WTC11 (cell line): ENCODE measurements around the gene FLT3. TPM values are rescaled to one million over a fixed set of nuclear protein-coding genes. Genes with fewer than 3 reads are reported as not detected.

ENCODE experiments used
- ATAC-seq: fragments of 200-7000 bp; cut with Tn5 transposase; 2 replicates; pipeline ENCODE4 v1.10.0; 2021; ENCODE audit warnings: mild to moderate bottlenecking, moderate library complexity
- CTCF ChIA-PET: fragments of 300-600 bp; sonication (Branson Sonifier 250); formaldehyde crosslinking; loops from one replicate; lab custom pipeline; 2021; ENCODE audit warnings: antibody characterized with exemption; lab: Charles Lee
- POLR2A ChIA-PET: fragments of 350-600 bp; sonication (Branson Sonifier 250); formaldehyde crosslinking; loops from one replicate; lab custom pipeline; 2021; ENCODE audit warnings: antibody characterized with exemption; lab: Charles Lee
- DNase-seq: peaks from one replicate; pipeline ENCODE4 v3.0.0; 2021; ENCODE audit warnings: low spot score
- H3K27ac Mint-ChIP-seq: 2 replicates; pipeline ENCODE4 v1.8.0; 2021; ENCODE audit warnings: mixed read lengths
- H3K27me3 Mint-ChIP-seq: 2 replicates; pipeline ENCODE4 v1.8.0; 2021; ENCODE audit warnings: low read depth, mild to moderate bottlenecking, moderate library complexity, mixed read lengths
- H3K36me3 Mint-ChIP-seq: 2 replicates; pipeline ENCODE4 v1.8.0; 2021; ENCODE audit warnings: mixed read lengths
- H3K4me1 Mint-ChIP-seq: 2 replicates; pipeline ENCODE4 v1.8.0; 2022; ENCODE audit warnings: mixed read lengths
- H3K4me3 Mint-ChIP-seq: 2 replicates; pipeline ENCODE4 v1.8.0; 2021; ENCODE audit warnings: mild to moderate bottlenecking, moderate library complexity, mixed read lengths
- H3K9me3 Mint-ChIP-seq: 2 replicates; pipeline ENCODE4 v1.8.0; 2021; ENCODE audit warnings: mixed read lengths
- CREM ChIP-seq: sonication (generic); formaldehyde crosslinking; IDR thresholded peaks from 2 replicates; pipeline ENCODE4 v1.8.1; 2022; ENCODE audit warnings: mild to moderate bottlenecking, missing genetic modification reagents, moderate library complexity
- FOXK1 ChIP-seq: sonication (generic); formaldehyde crosslinking; IDR thresholded peaks from 2 replicates; pipeline ENCODE4 v1.8.0; 2022; ENCODE audit warnings: mild to moderate bottlenecking, moderate library complexity, missing genetic modification reagents
- FOXP1 ChIP-seq: sonication (generic); formaldehyde crosslinking; IDR thresholded peaks from 2 replicates; pipeline ENCODE4 v1.8.0; 2022; ENCODE audit warnings: missing genetic modification reagents, mild to moderate bottlenecking, moderate library complexity, borderline replicate concordance
- GTF2I ChIP-seq: fragments of 250-450 bp; sonication (Bioruptor Pico); conservative IDR thresholded peaks from 2 replicates; pipeline ENCODE4 v1.4.0; 2021; ENCODE audit warnings: mild to moderate bottlenecking
- MXD4 ChIP-seq: fragments of 250-450 bp; sonication (Bioruptor Pico); IDR thresholded peaks from 2 replicates; pipeline ENCODE4 v1.8.0; 2021; ENCODE audit warnings: mild to moderate bottlenecking, moderate library complexity, borderline replicate concordance
- NFATC4 ChIP-seq: fragments of 250-450 bp; sonication (Bioruptor Pico); IDR thresholded peaks from 2 replicates; pipeline ENCODE4 v1.9.0; 2021; ENCODE audit warnings: mild to moderate bottlenecking
- NR3C1 ChIP-seq: sonication (generic); formaldehyde crosslinking; conservative IDR thresholded peaks from 2 replicates; pipeline ENCODE4 v1.8.1; 2023; ENCODE audit warnings: low read depth, mild to moderate bottlenecking, missing genetic modification reagents
- PRRX2 ChIP-seq: fragments of 250-450 bp; sonication (Bioruptor Pico); IDR thresholded peaks from 2 replicates; pipeline ENCODE4 v1.8.0; 2021; ENCODE audit warnings: mild to moderate bottlenecking
- total RNA-seq: library from RNA; stranded (reverse); gene quantifications from 3 replicates; pipeline ENCODE4 v1.2.3, GENCODE V29; 2021
- TF ChIP-seq, protein P1 (sequence below): sonication (generic); formaldehyde crosslinking; IDR thresholded peaks from 2 replicates; pipeline ENCODE4 v1.8.0; 2022; ENCODE audit warnings: mild to moderate bottlenecking, missing genetic modification reagents
- TF ChIP-seq, protein P2 (sequence below): sonication (generic); formaldehyde crosslinking; IDR thresholded peaks from 2 replicates; pipeline ENCODE4 v1.8.0; 2022; ENCODE audit warnings: mild to moderate bottlenecking, missing genetic modification reagents
- TF ChIP-seq, protein P3 (sequence below): fragments of 250-450 bp; sonication (Bioruptor Pico); conservative IDR thresholded peaks from 2 replicates; pipeline ENCODE4 v1.9.0; 2021; ENCODE audit warnings: mild to moderate bottlenecking
- TF ChIP-seq, protein P4 (sequence below): sonication (generic); formaldehyde crosslinking; IDR thresholded peaks from 2 replicates; pipeline ENCODE4 v1.8.0; 2023; ENCODE audit warnings: missing genetic modification reagents, mild to moderate bottlenecking, borderline replicate concordance
- TF ChIP-seq, protein P5 (sequence below): sonication (generic); formaldehyde crosslinking; conservative IDR thresholded peaks from 2 replicates; pipeline ENCODE4 v1.8.1; 2022; ENCODE audit warnings: mild to moderate bottlenecking, missing genetic modification reagents
- TF ChIP-seq, protein P6 (sequence below): sonication (generic); formaldehyde crosslinking; IDR thresholded peaks from 2 replicates; pipeline ENCODE4 v1.8.1; 2023; ENCODE audit warnings: mild to moderate bottlenecking, missing genetic modification reagents, moderate library complexity

Gene FLT3
- total RNA-seq, 1 experiment from 2014 or later: 0.15 TPM

DNA sequence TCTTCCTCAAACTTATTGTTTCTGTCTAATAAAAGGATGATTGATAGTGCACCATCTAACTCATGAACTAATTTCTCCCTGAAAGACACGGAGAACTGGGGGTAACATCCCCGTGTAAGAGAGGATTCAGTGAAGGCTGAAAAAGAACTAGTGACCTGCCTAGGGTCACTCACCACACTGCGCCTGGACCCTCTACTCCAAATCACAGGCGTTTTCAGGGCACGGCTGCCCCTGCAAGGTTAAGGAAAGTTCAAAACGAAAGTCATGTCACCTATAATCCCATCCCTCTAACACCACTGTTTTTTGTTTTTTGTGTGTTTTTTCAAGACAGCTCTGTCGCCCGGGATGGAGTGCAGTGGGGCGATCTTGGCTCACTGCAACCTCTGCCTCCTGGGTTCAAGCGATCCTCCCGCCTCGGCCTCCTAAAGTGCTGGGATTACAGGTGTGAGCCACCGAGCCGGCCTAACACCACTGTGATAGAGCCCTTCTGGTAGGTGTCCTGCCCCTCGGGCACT, 120.6 kb downstream of the FLT3 start:
- CTCF ChIA-PET: interaction anchor here (0.7 to 12.5 kb wide), 3 partner anchors 19 to 152 kb away, joined by 3 to 134 read pairs (median 24); no protein-coding TSS in a partner anchor
- no peak for DNase-seq
- POLR2A ChIA-PET: no interaction called here
- TF ChIP-seq, protein P1, sequence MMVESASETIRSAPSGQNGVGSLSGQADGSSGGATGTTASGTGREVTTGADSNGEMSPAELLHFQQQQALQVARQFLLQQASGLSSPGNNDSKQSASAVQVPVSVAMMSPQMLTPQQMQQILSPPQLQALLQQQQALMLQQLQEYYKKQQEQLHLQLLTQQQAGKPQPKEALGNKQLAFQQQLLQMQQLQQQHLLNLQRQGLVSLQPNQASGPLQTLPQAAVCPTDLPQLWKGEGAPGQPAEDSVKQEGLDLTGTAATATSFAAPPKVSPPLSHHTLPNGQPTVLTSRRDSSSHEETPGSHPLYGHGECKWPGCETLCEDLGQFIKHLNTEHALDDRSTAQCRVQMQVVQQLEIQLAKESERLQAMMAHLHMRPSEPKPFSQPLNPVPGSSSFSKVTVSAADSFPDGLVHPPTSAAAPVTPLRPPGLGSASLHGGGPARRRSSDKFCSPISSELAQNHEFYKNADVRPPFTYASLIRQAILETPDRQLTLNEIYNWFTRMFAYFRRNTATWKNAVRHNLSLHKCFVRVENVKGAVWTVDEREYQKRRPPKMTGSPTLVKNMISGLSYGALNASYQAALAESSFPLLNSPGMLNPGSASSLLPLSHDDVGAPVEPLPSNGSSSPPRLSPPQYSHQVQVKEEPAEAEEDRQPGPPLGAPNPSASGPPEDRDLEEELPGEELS: no peak
- TF ChIP-seq CREM (CRISPR knock-in tag) (no peak), NFATC4 (no peak), FOXP1 (CRISPR knock-in tag) (no peak), FOXK1 (CRISPR knock-in tag) (no peak), NR3C1 (CRISPR knock-in tag) (no peak), MXD4 (CRISPR knock-in tag) (no peak), GTF2I (CRISPR knock-in tag) (no peak), PRRX2 (CRISPR knock-in tag) (no peak)
- TF ChIP-seq, protein P2, sequence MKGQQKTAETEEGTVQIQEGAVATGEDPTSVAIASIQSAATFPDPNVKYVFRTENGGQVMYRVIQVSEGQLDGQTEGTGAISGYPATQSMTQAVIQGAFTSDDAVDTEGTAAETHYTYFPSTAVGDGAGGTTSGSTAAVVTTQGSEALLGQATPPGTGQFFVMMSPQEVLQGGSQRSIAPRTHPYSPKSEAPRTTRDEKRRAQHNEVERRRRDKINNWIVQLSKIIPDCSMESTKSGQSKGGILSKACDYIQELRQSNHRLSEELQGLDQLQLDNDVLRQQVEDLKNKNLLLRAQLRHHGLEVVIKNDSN (CRISPR knock-in tag): no peak
- TF ChIP-seq, protein P3, sequence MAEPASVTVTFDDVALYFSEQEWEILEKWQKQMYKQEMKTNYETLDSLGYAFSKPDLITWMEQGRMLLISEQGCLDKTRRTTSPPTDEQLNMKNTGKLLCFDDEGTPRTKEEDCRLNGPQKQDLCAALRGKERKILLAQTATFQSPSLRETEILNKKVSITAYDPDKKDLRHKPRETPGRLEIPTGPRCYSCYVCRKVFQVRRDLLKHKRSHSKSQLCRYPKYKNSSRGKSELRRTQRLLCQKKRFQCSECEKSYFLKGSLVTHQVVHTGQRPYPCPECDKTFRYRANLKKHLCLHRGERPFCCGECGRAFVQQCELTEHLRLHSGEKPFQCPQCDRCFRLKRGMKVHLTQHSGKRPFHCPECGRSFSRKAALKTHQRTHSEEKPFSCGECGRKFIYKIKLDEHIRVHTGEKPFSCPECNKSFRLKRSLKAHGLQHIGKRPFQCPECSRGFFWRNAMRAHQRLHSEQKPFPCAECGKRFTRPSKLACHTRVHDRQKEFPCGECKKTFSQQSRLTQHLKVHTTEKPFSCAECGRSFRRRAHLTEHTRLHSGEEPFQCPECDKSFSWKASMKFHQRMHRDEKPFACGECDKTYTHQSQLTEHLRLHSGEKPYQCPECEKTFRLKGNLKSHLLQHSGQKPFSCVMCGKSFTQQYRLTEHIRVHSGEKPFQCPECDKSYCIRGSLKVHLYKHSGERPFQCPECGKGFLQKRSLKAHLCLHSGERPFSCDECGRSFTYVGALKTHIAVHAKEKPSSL: no peak
- TF ChIP-seq, protein P4, sequence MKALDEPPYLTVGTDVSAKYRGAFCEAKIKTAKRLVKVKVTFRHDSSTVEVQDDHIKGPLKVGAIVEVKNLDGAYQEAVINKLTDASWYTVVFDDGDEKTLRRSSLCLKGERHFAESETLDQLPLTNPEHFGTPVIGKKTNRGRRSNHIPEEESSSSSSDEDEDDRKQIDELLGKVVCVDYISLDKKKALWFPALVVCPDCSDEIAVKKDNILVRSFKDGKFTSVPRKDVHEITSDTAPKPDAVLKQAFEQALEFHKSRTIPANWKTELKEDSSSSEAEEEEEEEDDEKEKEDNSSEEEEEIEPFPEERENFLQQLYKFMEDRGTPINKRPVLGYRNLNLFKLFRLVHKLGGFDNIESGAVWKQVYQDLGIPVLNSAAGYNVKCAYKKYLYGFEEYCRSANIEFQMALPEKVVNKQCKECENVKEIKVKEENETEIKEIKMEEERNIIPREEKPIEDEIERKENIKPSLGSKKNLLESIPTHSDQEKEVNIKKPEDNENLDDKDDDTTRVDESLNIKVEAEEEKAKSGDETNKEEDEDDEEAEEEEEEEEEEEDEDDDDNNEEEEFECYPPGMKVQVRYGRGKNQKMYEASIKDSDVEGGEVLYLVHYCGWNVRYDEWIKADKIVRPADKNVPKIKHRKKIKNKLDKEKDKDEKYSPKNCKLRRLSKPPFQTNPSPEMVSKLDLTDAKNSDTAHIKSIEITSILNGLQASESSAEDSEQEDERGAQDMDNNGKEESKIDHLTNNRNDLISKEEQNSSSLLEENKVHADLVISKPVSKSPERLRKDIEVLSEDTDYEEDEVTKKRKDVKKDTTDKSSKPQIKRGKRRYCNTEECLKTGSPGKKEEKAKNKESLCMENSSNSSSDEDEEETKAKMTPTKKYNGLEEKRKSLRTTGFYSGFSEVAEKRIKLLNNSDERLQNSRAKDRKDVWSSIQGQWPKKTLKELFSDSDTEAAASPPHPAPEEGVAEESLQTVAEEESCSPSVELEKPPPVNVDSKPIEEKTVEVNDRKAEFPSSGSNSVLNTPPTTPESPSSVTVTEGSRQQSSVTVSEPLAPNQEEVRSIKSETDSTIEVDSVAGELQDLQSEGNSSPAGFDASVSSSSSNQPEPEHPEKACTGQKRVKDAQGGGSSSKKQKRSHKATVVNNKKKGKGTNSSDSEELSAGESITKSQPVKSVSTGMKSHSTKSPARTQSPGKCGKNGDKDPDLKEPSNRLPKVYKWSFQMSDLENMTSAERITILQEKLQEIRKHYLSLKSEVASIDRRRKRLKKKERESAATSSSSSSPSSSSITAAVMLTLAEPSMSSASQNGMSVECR (CRISPR knock-in tag): no peak
- TF ChIP-seq, protein P5, sequence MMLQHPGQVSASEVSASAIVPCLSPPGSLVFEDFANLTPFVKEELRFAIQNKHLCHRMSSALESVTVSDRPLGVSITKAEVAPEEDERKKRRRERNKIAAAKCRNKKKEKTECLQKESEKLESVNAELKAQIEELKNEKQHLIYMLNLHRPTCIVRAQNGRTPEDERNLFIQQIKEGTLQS (CRISPR knock-in tag): no peak
- TF ChIP-seq, protein P6, sequence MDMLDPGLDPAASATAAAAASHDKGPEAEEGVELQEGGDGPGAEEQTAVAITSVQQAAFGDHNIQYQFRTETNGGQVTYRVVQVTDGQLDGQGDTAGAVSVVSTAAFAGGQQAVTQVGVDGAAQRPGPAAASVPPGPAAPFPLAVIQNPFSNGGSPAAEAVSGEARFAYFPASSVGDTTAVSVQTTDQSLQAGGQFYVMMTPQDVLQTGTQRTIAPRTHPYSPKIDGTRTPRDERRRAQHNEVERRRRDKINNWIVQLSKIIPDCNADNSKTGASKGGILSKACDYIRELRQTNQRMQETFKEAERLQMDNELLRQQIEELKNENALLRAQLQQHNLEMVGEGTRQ: no peak
- no peak overlapping the region for H3K27ac Mint-ChIP-seq
- no peak for ATAC-seq
- no peaks in the 10 kb centered on the region for H3K9me3 Mint-ChIP-seq
- H3K4me1 Mint-ChIP-seq: peaks cover 39% of the 10 kb centered on the region
- H3K36me3 Mint-ChIP-seq: peaks cover 7% of the 10 kb centered on the region; the same call in 1 of the 2 replicates
- peak overlapping the region; percentile 11; the same call in 1 of the 2 replicates for H3K4me3 Mint-ChIP-seq
- H3K27me3 Mint-ChIP-seq: peaks cover 100% of the 10 kb centered on the region
